ENCODE results near the gene SLC25A47.
"Not testable (repeated sequence)": the region's sequence is repeated elsewhere in the genome, so short reads cannot be mapped to it uniquely, and the experiment has no call there.

Gene SLC25A47

GRCh38 chr14:100303179-100303578 is 20.0 kb upstream of the SLC25A47 start:
- Histone ChIP-seq H3K9ac (ENCODE audit: low read length) (no peak overlapping the region), H3K4me1 (ENCODE audit: control insufficient read depth, insufficient read depth, low read length) (peaks cover 7% of the 10 kb centered on the region), H3K4me3 (ENCODE audit: low read length) (no peak overlapping the region), H3K27me3 (ENCODE audit: control insufficient read depth, insufficient read depth, low read length) (no peaks in the 10 kb centered on the region), H3K36me3 (ENCODE audit: control insufficient read depth, insufficient read depth, low read length) (no peaks in the 10 kb centered on the region), H3K27ac (ENCODE audit: low read depth, low read length) (no peak overlapping the region)

DNA sequence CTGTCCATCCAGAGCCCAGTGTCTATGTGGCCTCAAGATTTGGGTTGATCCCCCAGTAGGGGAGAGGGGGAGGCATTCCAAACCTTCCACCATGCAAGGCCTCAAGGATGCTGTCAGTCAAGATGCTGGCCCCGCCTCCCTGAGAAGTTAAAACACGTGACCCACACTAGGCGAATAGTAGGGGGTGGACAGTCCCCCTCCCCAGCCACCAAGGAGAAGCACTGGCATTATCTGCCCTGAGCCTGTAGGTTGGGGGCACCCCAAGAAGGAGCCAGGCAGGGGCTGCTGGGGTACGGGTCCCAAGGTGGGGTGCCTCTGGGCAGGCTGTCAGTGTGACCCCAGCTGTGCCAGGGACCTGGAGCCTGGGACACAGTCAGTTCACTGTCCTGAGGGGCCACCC is 19.2 kb upstream of the SLC25A47 start:
- no peak overlapping the region for H3K27ac ChIP-seq (ENCODE audit: low read depth, low read length)
- no peaks in the 10 kb centered on the region for H3K36me3 ChIP-seq (ENCODE audit: control insufficient read depth, insufficient read depth, low read length)
- no peak overlapping the region for H3K4me3 ChIP-seq (ENCODE audit: low read length)
- H3K9ac ChIP-seq (ENCODE audit: low read length): no peak overlapping the region
- no peaks in the 10 kb centered on the region for H3K27me3 ChIP-seq (ENCODE audit: control insufficient read depth, insufficient read depth, low read length)
- H3K4me1 ChIP-seq (ENCODE audit: control insufficient read depth, insufficient read depth, low read length): peaks cover 7% of the 10 kb centered on the region

DNA sequence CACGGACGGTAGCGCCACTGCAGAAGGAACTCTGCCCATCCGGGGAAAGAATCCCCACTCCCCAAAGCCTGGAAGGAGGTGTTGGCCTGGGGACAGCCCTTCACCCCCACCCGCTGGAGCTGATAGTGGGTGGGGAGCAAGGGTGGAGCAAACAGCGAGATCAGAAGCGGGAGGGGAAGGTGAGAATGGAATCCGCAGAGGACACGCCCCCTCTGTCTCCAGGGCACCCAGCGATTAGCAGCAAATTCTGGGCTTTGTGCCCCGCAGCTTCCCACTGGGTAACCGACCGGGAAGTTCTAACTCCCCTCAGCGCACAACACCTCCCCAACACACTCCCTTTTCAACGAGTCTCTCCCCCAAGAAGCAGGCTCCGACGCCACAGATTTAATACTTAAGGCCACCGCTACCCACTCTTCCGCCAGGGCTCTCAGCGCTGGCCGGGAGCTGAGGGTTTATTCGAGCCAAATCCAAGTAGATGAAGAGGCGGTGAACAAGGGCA is 18.3 kb upstream of the SLC25A47 start:
- Histone ChIP-seq H3K27ac (ENCODE audit: low read depth, low read length) (no peak overlapping the region), H3K36me3 (ENCODE audit: control insufficient read depth, insufficient read depth, low read length) (no peaks in the 10 kb centered on the region), H3K4me1 (ENCODE audit: control insufficient read depth, insufficient read depth, low read length) (peaks cover 7% of the 10 kb centered on the region), H3K27me3 (ENCODE audit: control insufficient read depth, insufficient read depth, low read length) (no peaks in the 10 kb centered on the region), H3K9ac (ENCODE audit: low read length) (no peak overlapping the region), H3K4me3 (ENCODE audit: low read length) (peak overlapping the region; percentile 60)

DNA sequence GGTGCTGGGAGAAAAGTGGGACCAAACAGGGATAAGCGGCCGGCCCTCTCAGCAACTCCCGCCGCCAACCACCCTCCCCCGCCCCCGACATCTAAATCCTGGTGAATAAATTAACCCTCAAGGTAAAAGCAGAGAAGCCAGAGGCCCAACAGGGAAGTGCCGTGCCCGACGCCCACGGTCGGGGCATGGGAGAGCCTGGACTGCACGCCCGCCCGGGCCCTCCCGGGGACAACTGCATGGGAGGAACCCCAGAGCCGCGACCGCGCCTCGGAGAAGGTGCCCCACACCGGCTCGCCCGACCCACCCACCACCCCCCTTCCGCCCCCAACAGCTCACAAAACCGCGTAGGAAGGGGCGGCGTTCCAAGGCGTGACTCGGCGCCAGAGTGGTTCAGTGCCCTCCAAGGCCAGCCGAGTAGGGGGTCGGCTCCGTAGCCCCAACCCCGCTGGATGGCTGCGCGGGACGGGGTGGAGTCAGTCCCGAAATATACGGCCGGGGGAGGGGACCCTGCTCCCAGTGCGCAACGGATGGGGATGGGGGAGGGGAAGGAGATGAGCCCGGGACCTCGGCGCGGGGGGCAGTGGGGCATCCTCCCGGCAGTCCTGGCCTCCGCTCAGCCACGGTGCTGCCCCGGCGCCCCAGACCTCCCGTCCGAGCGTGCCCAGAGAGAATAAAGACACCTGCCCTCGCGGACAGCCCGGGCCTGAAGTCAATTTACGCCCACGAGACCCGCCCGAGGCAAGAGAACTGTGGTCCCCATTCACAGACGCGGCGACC is 17.6 kb upstream of the SLC25A47 start:
- Histone ChIP-seq H3K4me3 (ENCODE audit: low read length) (peak overlapping the region; percentile 60), H3K27me3 (ENCODE audit: control insufficient read depth, insufficient read depth, low read length) (no peaks in the 10 kb centered on the region), H3K36me3 (ENCODE audit: control insufficient read depth, insufficient read depth, low read length) (no peaks in the 10 kb centered on the region), H3K27ac (ENCODE audit: low read depth, low read length) (no peak overlapping the region), H3K9ac (ENCODE audit: low read length) (no peak overlapping the region), H3K4me1 (ENCODE audit: control insufficient read depth, insufficient read depth, low read length) (peaks cover 7% of the 10 kb centered on the region)

DNA sequence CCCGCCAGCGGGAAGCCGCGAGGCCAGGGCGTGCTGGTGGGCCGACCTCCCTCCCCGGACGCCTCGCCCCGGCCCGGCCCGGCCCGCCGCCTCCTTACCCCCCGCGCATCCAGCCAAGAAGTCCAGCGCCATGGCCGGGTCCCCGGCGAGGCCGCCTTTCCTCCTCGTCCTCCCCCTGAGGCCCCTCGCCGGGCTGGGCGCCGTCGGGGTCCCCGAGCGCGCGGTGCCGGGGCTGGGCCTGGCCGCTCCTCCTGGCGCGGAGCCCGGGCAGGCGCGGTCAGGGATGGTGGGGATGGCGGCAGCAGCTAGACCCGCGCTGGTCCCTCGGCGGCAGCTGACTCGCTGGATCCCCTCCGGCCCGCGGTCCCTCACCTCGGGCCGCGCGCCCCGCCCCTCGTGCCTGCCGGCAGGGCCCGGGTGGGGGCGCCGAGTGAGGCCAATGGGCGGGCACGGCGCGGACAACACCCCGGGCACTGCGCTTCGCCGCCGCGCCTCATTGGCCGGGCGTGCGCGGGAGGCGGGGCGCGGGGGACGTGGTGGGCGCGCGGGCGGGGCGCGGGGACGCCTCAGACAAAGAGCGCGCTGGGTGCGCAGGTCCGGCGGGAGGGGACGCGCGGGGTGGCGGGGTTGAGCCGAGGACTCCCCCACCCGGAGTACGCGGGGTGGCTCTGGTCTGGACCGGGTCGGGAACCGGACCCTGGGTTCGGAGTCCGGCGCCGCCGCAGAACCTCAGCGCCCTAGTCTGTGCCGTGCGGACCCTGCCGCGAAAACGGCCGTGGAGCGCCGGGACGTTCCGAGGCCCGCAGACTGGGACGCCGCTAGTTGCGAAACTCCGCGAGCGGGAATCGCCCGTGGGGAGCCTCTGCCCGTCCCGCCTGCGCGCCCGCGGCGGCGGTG is 16.8 kb upstream of the SLC25A47 start, which contains the start of gene SLC25A29:
Gene SLC25A29, minus strand, starts transcription at position 344 of the 897 bp plus-strand sequence. Its CDS starts 212 bp downstream, at position 132.
- Histone ChIP-seq H3K27me3 (ENCODE audit: control insufficient read depth, insufficient read depth, low read length) (no peaks in the 10 kb centered on the region), H3K27ac (ENCODE audit: low read depth, low read length) (peak within 1 kb of the TSS; percentile 55), H3K4me3 (ENCODE audit: low read length) (peak within 1 kb of the TSS; percentile 63), H3K9ac (ENCODE audit: low read length) (peak within 1 kb of the TSS; percentile 58), H3K4me1 (ENCODE audit: control insufficient read depth, insufficient read depth, low read length) (peaks cover 7% of the 10 kb centered on the region), H3K36me3 (ENCODE audit: control insufficient read depth, insufficient read depth, low read length) (no peaks in the 10 kb centered on the region)

GRCh38 chr14:100306998-100307765 is 16.0 kb upstream of the SLC25A47 start:
- H3K27ac ChIP-seq (ENCODE audit: low read depth, low read length): peak overlapping the region; percentile 55

GRCh38 chr14:100307766-100308426 is 15.2 kb upstream of the SLC25A47 start:
- no peaks in the 10 kb centered on the region for H3K27me3 ChIP-seq (ENCODE audit: control insufficient read depth, insufficient read depth, low read length)

More at GRCh38 chr14:100306998-100307765, 16.0 kb upstream of the SLC25A47 start:
- H3K36me3 ChIP-seq (ENCODE audit: control insufficient read depth, insufficient read depth, low read length): no peaks in the 10 kb centered on the region
- peaks cover 7% of the 10 kb centered on the region for H3K4me1 ChIP-seq (ENCODE audit: control insufficient read depth, insufficient read depth, low read length)
- H3K4me3 ChIP-seq (ENCODE audit: low read length): peak overlapping the region; percentile 63
- peak overlapping the region; percentile 58 for H3K9ac ChIP-seq (ENCODE audit: low read length)
- H3K27me3 ChIP-seq (ENCODE audit: control insufficient read depth, insufficient read depth, low read length): no peaks in the 10 kb centered on the region

DNA sequence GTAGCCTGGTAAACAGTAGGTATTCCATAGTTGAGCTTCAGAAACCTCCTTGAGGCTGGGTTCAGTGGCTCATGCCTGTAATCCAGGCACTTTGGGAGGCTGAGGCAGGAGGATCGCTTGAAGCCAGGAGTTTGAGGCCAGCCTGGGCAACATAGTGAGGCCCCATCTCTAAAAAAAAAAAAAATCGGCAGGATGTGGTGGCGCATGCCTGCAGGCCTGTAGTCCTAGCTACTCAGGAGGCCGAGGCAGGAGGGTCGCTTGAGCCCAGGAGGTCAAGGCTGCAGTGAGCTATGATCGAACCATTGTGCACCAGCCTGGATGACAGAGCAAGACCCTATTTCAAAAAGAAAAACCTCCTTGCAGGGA is 14.7 kb upstream of the SLC25A47 start:
- H3K9ac ChIP-seq (ENCODE audit: low read length); H3K4me3 ChIP-seq (ENCODE audit: low read length); H3K4me1 ChIP-seq (ENCODE audit: control insufficient read depth, insufficient read depth, low read length); H3K36me3 ChIP-seq (ENCODE audit: control insufficient read depth, insufficient read depth, low read length); H3K27me3 ChIP-seq (ENCODE audit: control insufficient read depth, insufficient read depth, low read length); H3K27ac ChIP-seq (ENCODE audit: low read depth, low read length): not testable (repeated sequence)

More at GRCh38 chr14:100307766-100308426, 15.2 kb upstream of the SLC25A47 start:
- H3K4me3 ChIP-seq (ENCODE audit: low read length): peak overlapping the region; percentile 63
- H3K4me1 ChIP-seq (ENCODE audit: control insufficient read depth, insufficient read depth, low read length): peaks cover 7% of the 10 kb centered on the region
- no peak overlapping the region for H3K27ac ChIP-seq (ENCODE audit: low read depth, low read length)
- H3K9ac ChIP-seq (ENCODE audit: low read length): peak overlapping the region; percentile 21
- H3K36me3 ChIP-seq (ENCODE audit: control insufficient read depth, insufficient read depth, low read length): no peaks in the 10 kb centered on the region

GRCh38 chr14:100309028-100309737 is 14.0 kb upstream of the SLC25A47 start:
- H3K36me3 ChIP-seq (ENCODE audit: control insufficient read depth, insufficient read depth, low read length): no peaks in the 10 kb centered on the region
- H3K4me3 ChIP-seq (ENCODE audit: low read length): no peak overlapping the region
- H3K27ac ChIP-seq (ENCODE audit: low read depth, low read length): no peak overlapping the region
- no peaks in the 10 kb centered on the region for H3K27me3 ChIP-seq (ENCODE audit: control insufficient read depth, insufficient read depth, low read length)
- H3K9ac ChIP-seq (ENCODE audit: low read length): no peak overlapping the region
- H3K4me1 ChIP-seq (ENCODE audit: control insufficient read depth, insufficient read depth, low read length): peaks cover 7% of the 10 kb centered on the region

DNA sequence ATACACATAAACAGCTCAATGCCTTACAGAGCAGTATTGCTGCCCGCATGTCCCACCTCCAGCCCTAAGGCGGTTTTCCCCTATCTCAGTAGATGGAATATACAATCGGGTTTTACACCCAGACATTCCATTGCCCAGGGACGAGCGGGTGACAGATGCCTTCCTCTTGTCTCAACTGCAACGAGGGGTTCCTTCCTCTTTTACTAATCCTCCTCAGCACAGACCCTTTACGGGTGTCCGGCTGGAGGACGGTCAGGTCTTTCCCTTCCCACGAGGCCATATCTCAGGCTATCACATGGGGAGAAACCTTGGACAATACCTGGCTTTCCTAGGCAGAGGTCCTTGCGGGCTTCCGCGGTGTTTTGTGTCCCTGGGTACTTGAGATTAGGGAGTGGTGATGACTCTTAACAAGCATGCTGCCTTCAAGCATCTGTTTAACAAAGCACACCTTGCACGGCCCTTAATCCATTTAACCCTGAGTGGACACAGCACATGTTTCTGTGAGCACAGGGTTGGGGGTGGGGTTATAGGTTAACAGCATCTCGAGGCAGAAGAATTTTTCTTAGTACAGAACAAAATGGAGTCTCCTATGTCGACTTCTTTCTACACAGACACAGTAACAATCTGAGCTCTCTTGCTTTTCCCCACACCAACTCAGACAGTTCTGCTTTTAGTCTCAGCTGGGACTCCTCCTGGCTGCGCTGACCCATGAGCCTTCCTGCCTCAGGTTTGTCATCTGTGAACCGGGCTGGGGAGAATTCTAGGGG is 10.8 kb upstream of the SLC25A47 start:
- not testable (repeated sequence) for H3K36me3 ChIP-seq (ENCODE audit: control insufficient read depth, insufficient read depth, low read length); H3K4me3 ChIP-seq (ENCODE audit: low read length); H3K4me1 ChIP-seq (ENCODE audit: control insufficient read depth, insufficient read depth, low read length); H3K27ac ChIP-seq (ENCODE audit: low read depth, low read length); H3K9ac ChIP-seq (ENCODE audit: low read length); H3K27me3 ChIP-seq (ENCODE audit: control insufficient read depth, insufficient read depth, low read length)

Data from rectal smooth muscle tissue (tissue), 1 donor.